Measurements from ENCODE around the gene SLC25A21.
"Not testable (repeated sequence)": the region's sequence is repeated elsewhere in the genome, so short reads cannot be mapped to it uniquely, and the experiment has no call there.

The SLC25A21 gene

GRCh38 chr14:36716614-36717184 is 455.7 kb downstream of the SLC25A21 start:
- no peak for TF ChIP-seq CTCF (IDR thresholded peaks at IDR 0.05; ENCODE audit: extremely low read depth, insufficient read depth, missing control alignments)
- in situ Hi-C loops (cut with MboI; ENCODE audit: low pct_unique_long_range_greater_than_20kb, low sequenced_read_pairs, unreplicated experiment), result no loop called here
- no peak for DNase-seq (ENCODE audit: low spot score)

GRCh38 chr14:36713960-36714703 is 458.3 kb downstream of the SLC25A21 start:
- no peak for DNase-seq (ENCODE audit: low spot score)
- no peak for TF ChIP-seq CTCF (IDR thresholded peaks at IDR 0.05; ENCODE audit: extremely low read depth, insufficient read depth, missing control alignments)
- in situ Hi-C loops (cut with MboI; ENCODE audit: low pct_unique_long_range_greater_than_20kb, low sequenced_read_pairs, unreplicated experiment), result no loop called here

GRCh38 chr14:36707570-36707969 is 464.8 kb downstream of the SLC25A21 start:
- no peak for TF ChIP-seq CTCF (IDR thresholded peaks at IDR 0.05; ENCODE audit: extremely low read depth, insufficient read depth, missing control alignments)
- in situ Hi-C loops (cut with MboI; ENCODE audit: low pct_unique_long_range_greater_than_20kb, low sequenced_read_pairs, unreplicated experiment), result no loop called here
- DNase-seq (ENCODE audit: low spot score), result no peak

GRCh38 chr14:36702474-36702873 is 469.9 kb downstream of the SLC25A21 start:
- DNase-seq (ENCODE audit: low spot score), result no peak
- no peak for TF ChIP-seq CTCF (IDR thresholded peaks at IDR 0.05; ENCODE audit: extremely low read depth, insufficient read depth, missing control alignments)
- in situ Hi-C loops (cut with MboI; ENCODE audit: low pct_unique_long_range_greater_than_20kb, low sequenced_read_pairs, unreplicated experiment), result no loop called here

GRCh38 chr14:36701132-36701531 is 471.3 kb downstream of the SLC25A21 start:
- TF ChIP-seq CTCF (IDR thresholded peaks at IDR 0.05; ENCODE audit: extremely low read depth, insufficient read depth, missing control alignments), result no peak
- DNase-seq (ENCODE audit: low spot score), result no peak
- in situ Hi-C loops (cut with MboI; ENCODE audit: low pct_unique_long_range_greater_than_20kb, low sequenced_read_pairs, unreplicated experiment), result no loop called here

GRCh38 chr14:36700651-36701050 is 471.8 kb downstream of the SLC25A21 start:
- DNase-seq (ENCODE audit: low spot score), result no peak
- in situ Hi-C loops (cut with MboI; ENCODE audit: low pct_unique_long_range_greater_than_20kb, low sequenced_read_pairs, unreplicated experiment), result no loop called here
- no peak for TF ChIP-seq CTCF (IDR thresholded peaks at IDR 0.05; ENCODE audit: extremely low read depth, insufficient read depth, missing control alignments)

GRCh38 chr14:36699420-36699819 is 473.0 kb downstream of the SLC25A21 start:
- in situ Hi-C loops (cut with MboI; ENCODE audit: low pct_unique_long_range_greater_than_20kb, low sequenced_read_pairs, unreplicated experiment); DNase-seq (ENCODE audit: low spot score): not testable (repeated sequence)
